MV-4-11 (cell line): ENCODE measurements around the gene FCRLA.
"Not testable (repeated sequence)": the region's sequence is repeated elsewhere in the genome, so short reads cannot be mapped to it uniquely, and the experiment has no call there.

Experiments
- DNase-seq: peaks from one replicate; lab custom pipeline; 2025; lab: John Stamatoyannopoulos, UW

Gene FCRLA, protein sequence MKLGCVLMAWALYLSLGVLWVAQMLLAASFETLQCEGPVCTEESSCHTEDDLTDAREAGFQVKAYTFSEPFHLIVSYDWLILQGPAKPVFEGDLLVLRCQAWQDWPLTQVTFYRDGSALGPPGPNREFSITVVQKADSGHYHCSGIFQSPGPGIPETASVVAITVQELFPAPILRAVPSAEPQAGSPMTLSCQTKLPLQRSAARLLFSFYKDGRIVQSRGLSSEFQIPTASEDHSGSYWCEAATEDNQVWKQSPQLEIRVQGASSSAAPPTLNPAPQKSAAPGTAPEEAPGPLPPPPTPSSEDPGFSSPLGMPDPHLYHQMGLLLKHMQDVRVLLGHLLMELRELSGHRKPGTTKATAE

DNA sequence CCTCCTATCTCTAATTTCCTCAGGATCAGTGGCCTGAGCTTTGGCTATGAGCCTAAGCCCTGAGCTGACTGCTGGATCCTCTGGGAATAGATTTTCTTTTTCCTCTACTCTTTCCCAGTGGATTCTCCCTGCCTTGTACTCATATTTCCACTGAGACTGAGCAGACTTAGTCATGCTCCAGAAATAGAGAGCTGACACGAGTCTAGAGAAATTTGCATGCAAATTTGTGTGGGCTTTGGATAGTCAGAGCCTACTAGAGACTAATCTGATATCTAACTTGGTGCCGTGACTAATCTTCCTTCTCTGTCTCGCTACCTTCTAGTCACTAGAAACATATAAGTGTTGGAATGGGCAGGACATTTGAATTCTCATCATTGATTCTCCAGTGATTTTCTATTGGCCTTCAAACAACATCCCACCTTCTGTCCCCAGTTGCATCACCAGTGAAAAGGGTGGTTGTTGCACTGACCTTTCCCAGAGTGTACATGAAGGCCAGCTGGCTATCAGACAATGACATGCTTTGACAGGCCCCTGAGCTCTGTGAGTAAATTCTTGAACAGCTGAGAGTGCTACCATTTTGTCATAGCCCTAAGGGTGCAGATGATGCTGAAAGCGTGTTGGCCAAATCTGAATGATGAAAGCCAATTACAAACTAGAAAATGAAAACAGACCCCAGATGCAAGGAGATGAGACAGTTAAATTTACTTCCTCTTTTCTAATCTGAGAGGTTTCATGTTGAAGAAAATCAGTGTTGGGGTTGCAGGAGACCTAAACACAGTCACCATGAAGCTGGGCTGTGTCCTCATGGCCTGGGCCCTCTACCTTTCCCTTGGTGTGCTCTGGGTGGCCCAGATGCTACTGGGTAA is at the start of gene FCRLA:
TSS of gene FCRLA (plus strand) at position 748 of the 866 bp plus-strand sequence. CDS start at position 784, 36 bp downstream.
- peak; percentile 83 for DNase-seq

DNA sequence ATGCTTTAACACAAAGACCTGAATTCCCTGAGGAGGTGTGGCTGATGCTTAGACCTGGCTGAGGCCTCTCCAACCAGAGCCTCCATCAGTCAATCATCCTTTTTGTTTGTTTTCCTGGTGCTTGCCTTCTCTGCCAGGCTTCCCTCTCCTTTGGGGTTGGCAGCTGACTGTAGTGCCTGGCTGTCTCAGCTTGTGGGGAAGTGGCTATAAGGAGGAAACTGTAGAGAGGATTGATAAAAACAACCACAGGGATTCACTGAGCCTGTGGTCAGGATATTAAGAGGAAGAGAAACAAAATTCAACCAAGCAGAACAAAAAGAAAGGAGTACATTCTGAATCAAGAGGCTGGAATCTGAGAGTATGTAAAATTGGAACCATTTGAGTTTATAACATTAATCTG is 48.5 kb upstream of the FCRLA start:
- DNase-seq: not testable (repeated sequence)

- DNase-seq: not testable (repeated sequence)
Observed at GRCh38 chr1:161661660-161662311, 45.2 kb upstream of the FCRLA start.

GRCh38 chr1:161662684-161663339 is 44.2 kb upstream of the FCRLA start, which contains the start of gene FCGR2B:
TSS of gene FCGR2B (plus strand) at chr1:161663143. CDS start at chr1:161663242, 99 bp downstream.
- not testable (repeated sequence) for DNase-seq

GRCh38 chr1:161663569-161663968 is 43.5 kb upstream of the FCRLA start:
- not testable (repeated sequence) for DNase-seq

- not testable (repeated sequence) for DNase-seq
Observed at GRCh38 chr1:161664689-161665088, 42.3 kb upstream of the FCRLA start.

GRCh38 chr1:161671045-161672020 is 35.7 kb upstream of the FCRLA start:
- peak; percentile 16 for DNase-seq

DNA sequence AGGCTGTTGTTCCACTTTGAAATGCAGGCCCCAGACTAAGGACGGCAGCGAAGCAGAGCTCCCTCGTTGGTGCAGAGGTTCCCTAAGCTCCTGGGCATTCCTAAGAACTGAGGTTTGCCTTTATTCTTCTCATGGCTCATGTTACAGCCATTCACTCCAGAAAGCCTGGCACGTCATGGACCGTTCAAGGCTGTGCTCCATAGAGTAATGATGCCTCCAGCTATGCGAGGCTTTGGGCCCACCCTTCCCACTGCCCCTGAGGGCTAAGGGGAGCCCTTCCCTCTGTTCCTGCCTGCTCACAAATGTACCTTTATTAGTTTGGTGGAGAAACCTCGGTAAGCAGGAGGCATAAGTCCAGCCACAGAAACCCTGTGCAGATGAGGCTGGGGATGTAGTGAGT is 33.6 kb upstream of the FCRLA start:
- DNase-seq: not testable (repeated sequence)

DNA sequence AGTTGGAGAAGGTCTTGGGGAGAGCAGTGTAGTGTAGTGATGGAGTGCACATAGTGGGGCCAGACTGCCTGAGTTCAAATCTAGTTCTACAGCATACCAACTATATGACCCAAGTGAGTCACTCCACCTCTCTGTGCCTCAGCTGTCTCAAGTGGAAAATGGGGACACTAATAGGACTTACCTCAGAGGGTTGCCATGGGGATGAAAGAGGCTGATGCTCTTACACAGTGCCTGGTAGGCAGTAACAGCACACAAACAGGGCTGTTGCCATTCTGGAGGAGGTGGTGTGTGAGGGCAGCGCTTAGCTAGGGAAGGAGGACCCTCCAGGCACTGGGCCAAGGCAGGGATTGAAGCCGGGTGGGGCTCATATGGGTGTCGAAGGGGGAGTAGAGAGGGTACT is 32.6 kb upstream of the FCRLA start:
- not testable (repeated sequence) for DNase-seq

- DNase-seq: not testable (repeated sequence)
Observed at GRCh38 chr1:161674908-161675307, 32.1 kb upstream of the FCRLA start.

DNA sequence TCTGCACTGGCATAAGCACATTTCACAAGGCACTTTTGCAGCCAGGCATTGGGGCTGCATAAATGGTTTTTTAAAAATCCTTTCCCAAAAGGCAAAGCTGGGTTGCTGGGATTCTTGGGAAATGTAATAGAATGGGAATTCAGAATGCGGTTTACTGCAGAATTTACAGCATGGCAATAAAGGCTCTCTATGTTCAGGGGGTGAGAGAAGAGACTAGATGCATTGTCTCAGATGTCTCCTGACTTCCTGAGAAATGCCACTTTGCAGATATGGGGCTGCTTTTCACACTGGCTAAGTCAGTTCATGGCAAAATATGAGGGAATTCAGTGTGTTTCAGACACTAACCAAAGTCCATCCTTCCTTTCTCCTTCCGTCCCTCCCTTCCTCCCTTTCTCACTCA is 30.6 kb upstream of the FCRLA start:
- DNase-seq: no peak

DNA sequence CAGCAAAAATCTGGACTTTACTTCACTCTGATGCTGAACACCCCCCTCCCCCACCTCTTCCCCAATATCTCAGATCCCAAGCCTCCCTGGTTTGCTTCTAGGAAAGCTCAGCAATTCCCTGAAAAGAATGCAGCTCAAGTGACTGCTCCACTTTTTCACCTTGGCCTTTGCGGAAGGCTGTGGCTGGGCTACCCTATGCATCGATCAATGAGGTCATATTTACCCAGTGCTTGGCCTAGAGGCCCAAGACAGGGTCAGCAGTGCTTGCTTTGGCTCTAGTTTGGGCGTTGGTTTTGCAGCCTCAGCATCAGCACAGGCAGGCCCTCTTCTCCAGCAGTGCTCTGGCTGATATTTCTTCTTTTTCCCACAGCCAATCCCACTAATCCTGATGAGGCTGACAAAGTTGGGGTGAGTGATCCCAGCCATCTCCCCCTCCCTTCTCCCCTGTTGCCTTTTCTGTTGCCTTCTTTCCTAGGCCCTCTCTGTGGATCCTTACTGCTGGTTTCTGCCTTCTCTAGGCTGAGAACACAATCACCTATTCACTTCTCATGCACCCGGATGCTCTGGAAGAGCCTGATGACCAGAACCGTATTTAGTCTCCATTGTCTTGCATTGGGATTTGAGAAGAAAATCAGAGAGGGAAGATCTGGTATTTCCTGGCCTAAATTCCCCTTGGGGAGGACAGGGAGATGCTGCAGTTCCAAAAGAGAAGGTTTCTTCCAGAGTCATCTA is 29.9 kb upstream of the FCRLA start:
- no peak for DNase-seq

GRCh38 chr1:161678500-161678899 is 28.5 kb upstream of the FCRLA start:
- no peak for DNase-seq

GRCh38 chr1:161681879-161682278 is 25.1 kb upstream of the FCRLA start:
- no peak for DNase-seq

DNA sequence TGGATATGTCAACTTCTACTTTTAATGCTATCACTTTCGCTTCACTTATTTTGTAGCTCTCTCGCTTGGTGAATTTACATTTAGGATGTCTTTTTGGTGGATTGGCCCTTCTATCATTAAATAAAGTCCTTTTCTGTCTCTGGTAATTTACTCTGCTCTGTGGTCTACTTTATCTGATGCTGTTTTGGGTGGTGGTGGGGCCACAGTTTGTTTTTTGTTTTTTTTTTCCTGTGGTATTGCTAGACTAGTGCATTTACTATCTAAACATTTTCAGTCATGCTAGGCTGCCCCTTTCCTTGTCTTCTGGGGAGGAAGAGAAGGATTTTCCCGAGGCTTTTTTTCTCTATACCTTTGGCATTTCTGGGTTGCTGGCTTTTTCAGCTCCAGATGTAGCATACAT is 18.1 kb upstream of the FCRLA start:
- DNase-seq: no peak

- no peak for DNase-seq
Observed at GRCh38 chr1:161691846-161692245, 15.2 kb upstream of the FCRLA start.

- not testable (repeated sequence) for DNase-seq
Observed at GRCh38 chr1:161693020-161693712, 13.9 kb upstream of the FCRLA start.

DNA sequence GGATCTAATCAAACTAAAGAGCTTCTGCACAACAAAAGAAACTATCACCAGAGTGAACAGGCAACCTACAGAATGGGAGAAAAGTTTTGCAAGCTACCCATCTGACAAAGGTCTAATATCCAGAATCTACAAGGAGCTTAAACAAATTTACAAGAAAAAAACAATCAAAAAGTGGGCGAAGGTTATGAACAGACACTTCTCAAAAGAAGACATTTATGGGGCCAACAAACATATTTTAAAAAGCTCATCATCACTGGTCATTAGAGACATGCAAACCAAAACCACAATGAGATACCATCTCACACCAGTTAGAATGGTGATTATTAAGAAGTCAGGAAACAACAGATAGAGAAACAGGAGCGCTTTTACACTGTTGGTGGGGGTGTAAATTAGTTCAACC is 8.7 kb upstream of the FCRLA start:
- not testable (repeated sequence) for DNase-seq

GRCh38 chr1:161702250-161702649 is 4.8 kb upstream of the FCRLA start:
- DNase-seq: no peak
